H1 (cell line): ENCODE data around the gene ATXN2. TPM values are rescaled to one million over a fixed set of nuclear protein-coding genes. Genes with fewer than 3 reads are reported as not detected.

Experiments used
- CTCF ChIA-PET: fragments of 300-600 bp; sonication (Branson Sonifier 250); formaldehyde crosslinking; loops from one replicate; lab custom pipeline; 2021; ENCODE audit not compliant: partially characterized antibody; lab: Charles Lee
- POLR2A ChIA-PET: fragments of 300-600 bp; sonication (Branson Sonifier 250); formaldehyde crosslinking; loops from one replicate; lab custom pipeline; 2021; ENCODE audit warnings: inconsistent platforms; ENCODE audit not compliant: partially characterized antibody; lab: Charles Lee
- DNase-seq, 2 experiments: peaks; one replicate each; pipeline versions ENCODE4 v3.0.0 to v3.0.0-alpha.2; 2010 to 2022; ENCODE audit warnings: low spot score in 2 of 2, low read depth in 1 of 2, mixed read lengths in 1 of 2
- FAIRE-seq: peaks from 2 replicates; lab custom pipeline; 2011; peaks lifted over from hg19 to GRCh38; lab: Jason Lieb, UNC
- H2AFZ ChIP-seq: 2 replicates; pipeline ENCODE4 v1.8.1; 2012; ENCODE audit warnings: low read length, inconsistent platforms
- H2AK5ac ChIP-seq: 2 replicates; pipeline ENCODE4 v1.6.1; 2013; ENCODE audit warnings: low read depth, low read length
- H2BK120ac ChIP-seq: replicated peaks from 2 replicates; pipeline ENCODE3; 2013; ENCODE audit warnings: low read depth, low read length, inconsistent platforms
- H2BK12ac ChIP-seq: 2 replicates; pipeline ENCODE4 v1.6.1; 2013; ENCODE audit warnings: low read depth, low read length
- H2BK15ac ChIP-seq: 2 replicates; pipeline ENCODE4 v1.6.1; 2013; ENCODE audit warnings: low read length
- H2BK20ac ChIP-seq: 2 replicates; pipeline ENCODE4 v1.6.1; 2013; ENCODE audit warnings: low read length
- H2BK5ac ChIP-seq: 2 replicates; pipeline ENCODE4 v1.6.1; 2013; ENCODE audit warnings: low read depth, low read length
- H3K14ac ChIP-seq: 2 replicates; pipeline ENCODE4 v1.6.1; 2013; ENCODE audit warnings: inconsistent platforms; ENCODE audit not compliant: insufficient read length
- H3K18ac ChIP-seq: 2 replicates; pipeline ENCODE4 v1.6.1; 2013; ENCODE audit warnings: low read length; ENCODE audit errors: extremely low read depth
- H3K23ac ChIP-seq: 2 replicates; pipeline ENCODE4 v1.6.1; 2013; ENCODE audit warnings: inconsistent platforms; ENCODE audit not compliant: insufficient read length
- H3K23me2 ChIP-seq: 2 replicates; pipeline ENCODE4 v1.6.1; 2013; ENCODE audit warnings: low read depth, low read length
- H3K27ac ChIP-seq: 2 replicates; pipeline ENCODE4 v1.6.1; 2011; ENCODE audit warnings: low read depth, low read length, inconsistent platforms
- H3K27me3 ChIP-seq, 4 experiments: replicated peaks in 1 of 4; 1 replicate in 1 of 4; 2 replicates in 3 of 4; pipeline versions ENCODE4 v1.6.1 to v1.8.1; 2011 to 2013; ENCODE audit warnings: low read length in 3 of 4, mild to moderate bottlenecking in 3 of 4, inconsistent platforms in 2 of 4, mixed read lengths in 2 of 4, moderate library complexity in 1 of 4; ENCODE audit not compliant: control insufficient read depth in 3 of 4, insufficient read depth in 3 of 4; ENCODE audit errors: extremely low read depth in 1 of 4
- H3K36me3 ChIP-seq, 4 experiments: 2 replicates each; pipeline versions ENCODE4 v1.6.1 to v1.8.1; 2011 to 2013; ENCODE audit warnings: mild to moderate bottlenecking in 4 of 4, low read length in 3 of 4, moderate library complexity in 2 of 4, control low read depth in 1 of 4, inconsistent platforms in 1 of 4; ENCODE audit not compliant: insufficient read depth in 4 of 4, control insufficient read depth in 2 of 4
- H3K4ac ChIP-seq: replicated peaks from 2 replicates; pipeline ENCODE3; 2013; ENCODE audit warnings: low read length, low read depth, mixed read lengths, inconsistent platforms; ENCODE audit not compliant: insufficient read length
- H3K4me1 ChIP-seq, 4 experiments: replicated peaks in 1 of 4; 1 replicate in 1 of 4; 2 replicates in 3 of 4; pipeline versions ENCODE4 v1.6.1 to v1.8.1; 2011 to 2013; ENCODE audit warnings: low read length in 3 of 4, inconsistent platforms in 2 of 4, mixed read lengths in 1 of 4; ENCODE audit not compliant: insufficient read depth in 4 of 4, control insufficient read depth in 3 of 4
- H3K4me2 ChIP-seq, 2 experiments: 2 replicates each; pipeline versions ENCODE4 v1.6.1 to v1.8.1; 2011 to 2013; ENCODE audit warnings: low read depth in 2 of 2, low read length in 2 of 2, control low read depth in 1 of 2, inconsistent platforms in 1 of 2, mild to moderate bottlenecking in 1 of 2; ENCODE audit not compliant: insufficient read depth in 1 of 2
- H3K4me3 ChIP-seq, 4 experiments: fragments of 200-600, 300-600 bp in 1 of 4; sonication (generic), shearing (Covaris generic), sonication (Bioruptor Twin) in 1 of 4; 2 replicates each; pipeline versions ENCODE4 v1.5.1 to v1.8.1; 2011 to 2016; ENCODE audit warnings: low read length in 4 of 4, low read depth in 3 of 4, control low read depth in 2 of 4, inconsistent platforms in 2 of 4, mild to moderate bottlenecking in 2 of 4, mixed read lengths in 1 of 4, moderate library complexity in 1 of 4; ENCODE audit not compliant: insufficient read depth in 2 of 4; ENCODE audit errors: extremely low read depth in 1 of 4
- H3K56ac ChIP-seq: replicated peaks from 2 replicates; pipeline ENCODE3; 2013; ENCODE audit warnings: low read depth, mild to moderate bottlenecking, mixed read lengths, low read length, inconsistent platforms; ENCODE audit not compliant: insufficient read length
- H3K79me1 ChIP-seq: 2 replicates; pipeline ENCODE4 v1.6.1; 2013; ENCODE audit warnings: low read depth, low read length, control low read depth
- H3K79me2 ChIP-seq, 2 experiments: 2 replicates each; pipeline versions ENCODE4 v1.6.1 to v1.8.1; 2012 to 2013; ENCODE audit warnings: low read length in 2 of 2, mild to moderate bottlenecking in 2 of 2, inconsistent platforms in 1 of 2; ENCODE audit not compliant: insufficient read depth in 2 of 2, control insufficient read depth in 1 of 2
- H3K9ac ChIP-seq, 4 experiments: replicated peaks in 1 of 4; 1 replicate in 1 of 4; 2 replicates in 3 of 4; pipeline versions ENCODE4 v1.6.1 to v1.8.1; 2011 to 2013; ENCODE audit warnings: low read depth in 3 of 4, low read length in 3 of 4, control low read depth in 2 of 4, mild to moderate bottlenecking in 2 of 4, moderate library complexity in 2 of 4, inconsistent platforms in 1 of 4; ENCODE audit errors: extremely low read depth in 1 of 4
- H3K9me3 ChIP-seq, 2 experiments: 2 replicates each; pipeline versions ENCODE4 v1.6.1 to v1.8.1; 2012 to 2013; ENCODE audit warnings: mild to moderate bottlenecking in 2 of 2, moderate library complexity in 2 of 2, control low read depth in 1 of 2, inconsistent platforms in 1 of 2, low read depth in 1 of 2, low read length in 1 of 2, mixed read lengths in 1 of 2; ENCODE audit not compliant: insufficient read depth in 2 of 2
- H4K20me1 ChIP-seq, 2 experiments: replicated peaks in 1 of 2; 2 replicates each; pipeline versions ENCODE3 to v1.8.1; 2011 to 2013; ENCODE audit warnings: inconsistent platforms in 2 of 2, low read length in 2 of 2, mild to moderate bottlenecking in 1 of 2; ENCODE audit not compliant: insufficient read depth in 2 of 2, control insufficient read depth in 1 of 2
- H4K5ac ChIP-seq: 2 replicates; pipeline ENCODE4 v1.6.1; 2013; ENCODE audit warnings: low read length, low read depth, mixed read lengths, inconsistent platforms; ENCODE audit not compliant: insufficient read length
- H4K8ac ChIP-seq: 2 replicates; pipeline ENCODE4 v1.8.0; 2013; ENCODE audit warnings: mild to moderate bottlenecking, moderate library complexity, low read length, inconsistent platforms; ENCODE audit not compliant: insufficient read depth; ENCODE audit errors: extremely low read depth
- H4K91ac ChIP-seq: replicated peaks from 2 replicates; pipeline ENCODE3; 2013; ENCODE audit warnings: low read length, mixed read lengths, inconsistent platforms; ENCODE audit not compliant: insufficient read length
- EZH2 ChIP-seq: fragments of 200-600 bp; sonication (generic); IDR thresholded peaks from 2 replicates; pipeline ENCODE4 v1.7.1; 2012; ENCODE audit warnings: low read depth, mild to moderate bottlenecking, moderate library complexity, low read length, inconsistent platforms; ENCODE audit not compliant: severe bottlenecking
- JUND ChIP-seq: IDR thresholded peaks from 2 replicates; pipeline ENCODE4 v1.6.1; 2011; ENCODE audit warnings: mild to moderate bottlenecking, improper control_type of control experiment, low read length
- RAD21 ChIP-seq, 2 experiments: IDR thresholded peaks in 1 of 2; conservative IDR thresholded peaks in 1 of 2; 2 replicates each; pipeline ENCODE4 v1.6.1; 2011; ENCODE audit warnings: low read depth in 2 of 2, low read length in 2 of 2, improper control_type of control experiment in 1 of 2, inconsistent platforms in 1 of 2, mild to moderate bottlenecking in 1 of 2, moderate library complexity in 1 of 2
- SIN3A ChIP-seq, 2 experiments: IDR thresholded peaks in 1 of 2; conservative IDR thresholded peaks in 1 of 2; 2 replicates each; pipeline ENCODE4 v1.6.1; 2011 to 2012; ENCODE audit warnings: low read length in 2 of 2, improper control_type of control experiment in 1 of 2, low read depth in 1 of 2, mild to moderate bottlenecking in 1 of 2
- SIX5 ChIP-seq: IDR thresholded peaks from 2 replicates; pipeline ENCODE4 v1.6.1; 2011; ENCODE audit warnings: mild to moderate bottlenecking, low read depth, low read length
- TBP ChIP-seq: IDR thresholded peaks from 2 replicates; pipeline ENCODE4 v1.6.1; 2011; ENCODE audit warnings: low read depth, low read length, improper control_type of control experiment
- WGBS, 2 experiments: shearing (Covaris generic) in 1 of 2; methylation state at CpG; one replicate each; pipeline versions ENCODE4 v1.1.6 to v1.1.7; 2013 to 2015; ENCODE audit warnings: low lambda C conversion rate in 2 of 2, mixed read lengths in 2 of 2, inconsistent platforms in 1 of 2, low coverage in 1 of 2, missing lambda C conversion rate in 1 of 2; ENCODE audit not compliant: insufficient replicate concordance in 2 of 2, insufficient coverage in 1 of 2, insufficient read length in 1 of 2; ENCODE audit errors: extremely low coverage in 1 of 2, missing lambda C conversion rate in 1 of 2; 5-methylcytosine and 5-hydroxymethylcytosine counted together
- polyA plus RNA-seq, 7 experiments: library from polyadenylated mRNA; depleted of rRNA in 3 of 7; stranded (reverse) in 5 of 7; unstranded in 2 of 7; fragments of >200 nt in 5 of 7; fragments of 200-250 nt in 2 of 7; gene quantifications; 1 replicate in 5 of 7; 2 replicates in 1 of 7; 4 replicates in 1 of 7; pipeline versions ENCODE4 v1.2.1 to v1.2.3, GENCODE V29; 2011 to 2013; ENCODE audit warnings: missing spikeins in 2 of 7, mixed read lengths in 2 of 7
- total RNA-seq: library from RNA; stranded (reverse); fragmentation: NEBNext Ultra II Directional; extraction: Animal tissue kit (Norgen Biotek cat#: 25700); gene quantifications from 2 replicates; pipeline ENCODE4 v1.2.1, GENCODE V29; 2021

The ATXN2 gene
- total and polyA plus RNA-seq, 2 of the 8 experiments (the other 6 are each of a cell fraction or from before 2014, with no cell fraction given), result 46.6 to 80.7 TPM

- WGBS, 2 experiments, result 93% methylated on average over 2 of the region's 2 CpGs; no CpG with 5 or more reads in 1 of the 2 experiments
- H3K23me2 ChIP-seq, result peaks cover 13% of the 10 kb centered on the region
- no peak overlapping the region for H2BK12ac ChIP-seq
- no peak overlapping the region for H2BK5ac ChIP-seq
- H2AFZ ChIP-seq, result no peak overlapping the region
- no peak overlapping the region for H3K4me3 ChIP-seq
- H3K4me1 ChIP-seq, result no peaks in the 10 kb centered on the region
- no peak overlapping the region for H3K4ac ChIP-seq
- peaks cover 4 to 11% of the 10 kb centered on the region in 2 experiments; a peak in 3 of 4 replicates for H3K79me2 ChIP-seq
- H3K36me3 ChIP-seq, result no peaks in the 10 kb centered on the region
- no peaks in the 10 kb centered on the region for H3K9me3 ChIP-seq
- no peak overlapping the region for H4K91ac ChIP-seq
- DNase-seq (no peak), FAIRE-seq (no peak)
- H3K27me3 ChIP-seq, result no peaks in the 10 kb centered on the region
- H2AK5ac ChIP-seq, result no peak overlapping the region
- no peak overlapping the region for H3K27ac ChIP-seq
- no peak overlapping the region for H3K4me2 ChIP-seq
- no peak overlapping the region for H4K5ac ChIP-seq
- H3K14ac ChIP-seq, result no peak overlapping the region
- H3K79me1 ChIP-seq, result no peaks in the 10 kb centered on the region
- H3K9ac ChIP-seq, result no peak overlapping the region
- ChIA-PET POLR2A (interaction anchor here (1.1 to 1.3 kb wide), 2 partner anchors 12 to 13 kb away, joined by 3 read pairs; no protein-coding TSS in a partner anchor), CTCF (interaction anchor here (0.7 kb wide), 1 partner anchor 14 kb away, joined by 3 read pairs; no protein-coding TSS in a partner anchor)
- H3K56ac ChIP-seq, result no peak overlapping the region
- peaks cover 0 to under 1% of the 10 kb centered on the region in 2 experiments for H4K20me1 ChIP-seq
- no peak overlapping the region for H2BK15ac ChIP-seq
- no peak overlapping the region for H2BK120ac ChIP-seq
- no peak overlapping the region for H3K18ac ChIP-seq
- H2BK20ac ChIP-seq, result no peak overlapping the region
- H4K8ac ChIP-seq, result no peak overlapping the region
- H3K23ac ChIP-seq, result no peak overlapping the region
- TF ChIP-seq JUND, result no peak
- TF ChIP-seq SIN3A (conservative IDR thresholded peaks at IDR 0.05 in 1 of 2, IDR thresholded peaks at IDR 0.05 in 1 of 2; ENCODE audit: low read depth in 1 of 2, low read length in 2 of 2), result no peak
- no peak for TF ChIP-seq EZH2
- TF ChIP-seq RAD21 (IDR thresholded peaks at IDR 0.05 in 1 of 2, conservative IDR thresholded peaks at IDR 0.05 in 1 of 2; ENCODE audit: low read depth in 2 of 2, low read length in 2 of 2), result no peak
- no peak for TF ChIP-seq SIX5
- TF ChIP-seq TBP, result no peak
These were observed 3.2 kb upstream of the ATXN2 start for GRCh38 chr12:111602348-111602747.
